GM12891 (cell line): Measurements from ENCODE around the gene HAUS7.

ENCODE experiments used
- DNase-seq: peaks from one replicate; pipeline ENCODE4 v3.0.0; 2011; ENCODE audit warnings: low spot score; ENCODE audit not compliant: insufficient read length
- FAIRE-seq: peaks from 2 replicates; lab custom pipeline; 2011; peaks lifted over from hg19 to GRCh38; lab: Jason Lieb, UNC
- PAX5 ChIP-seq: IDR thresholded peaks from 2 replicates; pipeline ENCODE4 v1.6.1; 2011; ENCODE audit warnings: low read length, moderate library complexity, mild to moderate bottlenecking; ENCODE audit not compliant: insufficient read depth, severe bottlenecking
- POLR2A ChIP-seq: IDR thresholded peaks from 2 replicates; pipeline ENCODE4 v1.6.1; 2011; ENCODE audit warnings: low read depth, low read length, control low read depth
- POLR2AphosphoS5 ChIP-seq: IDR thresholded peaks from 2 replicates; pipeline ENCODE4 v1.6.1; 2011; ENCODE audit warnings: low read depth, low read length, control low read depth
- POU2F2 ChIP-seq: IDR thresholded peaks from 2 replicates; pipeline ENCODE4 v1.6.1; 2011; ENCODE audit warnings: low read depth, mild to moderate bottlenecking, control low read depth, low read length, moderate library complexity
- SPI1 ChIP-seq: IDR thresholded peaks from 2 replicates; pipeline ENCODE4 v1.6.1; 2011; ENCODE audit warnings: low read depth, low read length, control low read depth
- TAF1 ChIP-seq: IDR thresholded peaks from 2 replicates; pipeline ENCODE4 v1.6.1; 2011; ENCODE audit warnings: low read depth, low read length, control low read depth

HAUS7 gene

GRCh38 chrX:153511784-153512500, 41.6 kb upstream of the HAUS7 start:
- TF ChIP-seq POU2F2 (no peak), PAX5 (no peak), SPI1 (no peak), POLR2A (no peak), TAF1 (no peak), POLR2AphosphoS5 (no peak)
- no peak for FAIRE-seq
- no peak for DNase-seq

DNA sequence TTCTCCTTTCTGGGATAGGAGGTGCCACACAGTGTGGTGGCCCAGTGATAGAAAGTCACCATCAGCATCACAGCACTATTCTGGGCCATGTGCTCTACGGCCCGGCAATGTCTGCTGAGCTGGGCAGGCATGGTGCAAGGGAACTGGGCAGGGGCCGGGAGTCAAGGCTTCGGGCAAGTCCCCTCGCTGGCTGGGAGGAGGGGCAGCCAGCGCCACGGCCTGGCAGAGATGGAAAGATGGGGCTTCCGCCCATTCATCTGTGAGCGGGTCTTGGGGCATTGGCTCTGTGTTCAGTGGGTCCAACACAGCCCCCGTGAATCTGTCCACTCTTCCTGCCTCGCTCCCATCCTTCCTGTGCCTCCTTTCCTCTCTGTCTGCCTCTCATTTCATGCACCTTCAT, 40.0 kb upstream of the HAUS7 start:
- TF ChIP-seq TAF1 (no peak), POLR2AphosphoS5 (no peak), POLR2A (no peak), POU2F2 (no peak), PAX5 (no peak), SPI1 (no peak)
- FAIRE-seq (no peak), DNase-seq (no peak)

DNA sequence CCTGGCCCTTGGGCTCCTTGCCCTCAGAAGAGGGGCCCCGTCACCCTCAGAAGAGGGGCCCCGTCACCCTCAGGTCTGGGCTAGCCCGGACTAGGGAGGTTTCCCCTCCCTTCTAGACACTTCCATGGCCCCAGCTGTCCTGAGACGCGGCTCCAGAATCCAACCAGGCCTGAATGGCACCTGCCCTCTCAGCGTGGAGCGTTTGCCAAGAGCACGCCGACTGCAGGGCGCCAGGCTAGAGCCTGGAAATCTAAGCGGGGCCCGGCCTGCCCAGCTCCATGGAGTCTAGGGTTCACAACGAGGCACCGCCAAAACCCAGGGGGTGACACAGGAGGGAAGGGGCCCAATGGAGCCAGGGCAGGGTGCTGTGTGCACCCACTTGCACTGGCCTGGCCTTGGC, 39.2 kb upstream of the HAUS7 start:
- DNase-seq, result no peak
- no peak for FAIRE-seq
- no peak for TF ChIP-seq POLR2AphosphoS5
- TF ChIP-seq POLR2A, result no peak
- no peak for TF ChIP-seq TAF1
- TF ChIP-seq PAX5, result no peak
- no peak for TF ChIP-seq POU2F2
- TF ChIP-seq SPI1, result no peak

DNA sequence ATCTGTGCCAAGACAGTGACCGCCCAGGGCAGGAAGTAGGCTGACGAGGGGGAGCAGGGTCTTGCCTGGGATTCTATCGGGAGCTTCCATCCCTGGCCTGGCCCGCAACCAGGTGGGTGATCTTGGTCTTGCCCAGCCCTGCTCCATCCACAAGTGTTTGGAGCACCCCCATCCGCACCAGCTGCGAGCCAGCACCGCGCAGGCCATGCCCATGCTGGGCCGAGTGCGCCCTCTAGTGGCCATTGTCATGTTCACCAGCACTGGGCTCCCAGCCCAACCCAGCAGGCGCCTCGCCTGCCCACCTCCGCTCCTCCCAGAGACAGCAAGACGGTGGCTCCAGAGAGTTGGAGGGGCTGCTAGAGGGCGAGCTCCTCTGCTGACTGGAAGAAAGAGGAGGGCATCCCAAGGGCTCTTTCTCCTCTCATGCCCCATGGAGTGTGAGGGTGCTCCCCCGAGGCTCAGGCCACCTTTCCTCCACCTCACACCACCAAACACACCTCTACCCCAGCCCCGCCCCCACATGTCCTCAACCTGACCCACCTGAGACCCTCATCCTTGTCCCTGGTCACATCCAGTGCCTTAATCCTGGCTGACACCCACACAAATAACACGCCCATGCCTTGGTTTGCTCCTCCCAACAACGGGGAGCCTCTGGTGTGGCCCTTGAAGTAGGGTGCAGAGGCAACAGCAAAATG, 37.3 kb upstream of the HAUS7 start:
- DNase-seq (peak; percentile 95), FAIRE-seq (peak; percentile 100)
- TF ChIP-seq POLR2AphosphoS5, result no peak
- TF ChIP-seq TAF1, result no peak
- TF ChIP-seq PAX5, result no peak
- TF ChIP-seq POLR2A, result no peak
- no peak for TF ChIP-seq POU2F2
- TF ChIP-seq SPI1, result no peak

- TF ChIP-seq PAX5, result no peak
- no peak for TF ChIP-seq POLR2A
- TF ChIP-seq SPI1, result no peak
- no peak for TF ChIP-seq POLR2AphosphoS5
- TF ChIP-seq POU2F2, result no peak
- TF ChIP-seq TAF1, result no peak
- FAIRE-seq (no peak), DNase-seq (no peak)
These were observed 35.0 kb upstream of the HAUS7 start for GRCh38 chrX:153505361-153505760.

GRCh38 chrX:153504445-153505016, 34.2 kb upstream of the HAUS7 start:
- TF ChIP-seq SPI1 (no peak), TAF1 (no peak), PAX5 (no peak), POU2F2 (no peak)
- no peak for FAIRE-seq
- no peak for DNase-seq

DNA sequence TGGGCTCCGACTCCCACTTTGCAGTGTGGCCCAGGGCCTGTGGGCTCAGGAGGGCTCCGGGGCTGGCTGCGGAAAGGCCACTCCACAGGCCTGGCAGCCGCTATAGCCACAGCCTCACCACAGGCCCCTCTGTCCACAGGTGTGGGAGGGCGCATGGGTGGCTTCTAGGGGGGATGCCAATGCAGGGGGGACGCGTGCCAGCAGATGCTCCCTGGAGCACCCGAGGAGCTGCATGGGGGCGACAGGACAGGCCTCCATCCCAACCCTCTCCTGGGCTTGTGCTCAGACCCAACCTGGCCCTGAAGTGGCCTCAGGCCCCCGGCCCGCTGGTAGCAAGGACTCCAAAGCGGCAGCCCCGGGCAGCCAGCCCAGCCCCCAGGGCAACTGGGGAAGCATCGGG, 32.4 kb upstream of the HAUS7 start:
- no peak for TF ChIP-seq TAF1
- TF ChIP-seq PAX5, result no peak
- no peak for TF ChIP-seq POLR2A
- no peak for TF ChIP-seq POLR2AphosphoS5
- TF ChIP-seq POU2F2, result no peak
- no peak for TF ChIP-seq SPI1
- no peak for DNase-seq
- no peak for FAIRE-seq

- TF ChIP-seq POLR2A, result no peak
- no peak for TF ChIP-seq POU2F2
- TF ChIP-seq TAF1, result no peak
- no peak for TF ChIP-seq POLR2AphosphoS5
- no peak for TF ChIP-seq PAX5
- no peak for TF ChIP-seq SPI1
- DNase-seq (no peak), FAIRE-seq (no peak)
These were observed 31.8 kb upstream of the HAUS7 start for GRCh38 chrX:153502131-153502530.

DNA sequence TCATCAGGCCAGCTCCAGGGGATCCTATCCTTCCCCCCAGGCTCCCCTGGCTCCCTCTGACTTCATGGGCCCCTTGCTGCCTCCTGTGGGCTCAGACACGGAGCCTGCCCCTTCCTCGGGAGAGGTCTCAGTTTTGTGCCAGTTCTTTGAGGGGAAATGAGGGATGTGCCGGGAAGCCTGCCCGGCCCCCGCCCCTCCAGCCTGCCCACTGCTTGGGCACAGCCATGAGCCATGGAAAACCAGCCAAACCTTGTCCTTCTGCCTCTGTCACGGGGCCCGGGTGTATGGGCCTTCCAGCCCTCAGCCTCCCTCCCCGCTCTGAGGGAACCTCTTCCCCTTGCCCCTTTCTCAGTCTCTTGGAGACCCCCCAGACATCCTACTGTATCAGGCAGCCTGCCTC, 31.2 kb upstream of the HAUS7 start:
- DNase-seq, result no peak
- no peak for FAIRE-seq
- no peak for TF ChIP-seq TAF1
